AML-193 (cell line): ENCODE results near the gene PRKAB2.
"Not testable (repeated sequence)": the region's sequence is repeated elsewhere in the genome, so short reads cannot be mapped to it uniquely, and the experiment has no call there.

Experiments
- DNase-seq, 2 experiments: peaks; one replicate each; lab custom pipeline; 2025; lab: John Stamatoyannopoulos, UW

Gene PRKAB2

DNA sequence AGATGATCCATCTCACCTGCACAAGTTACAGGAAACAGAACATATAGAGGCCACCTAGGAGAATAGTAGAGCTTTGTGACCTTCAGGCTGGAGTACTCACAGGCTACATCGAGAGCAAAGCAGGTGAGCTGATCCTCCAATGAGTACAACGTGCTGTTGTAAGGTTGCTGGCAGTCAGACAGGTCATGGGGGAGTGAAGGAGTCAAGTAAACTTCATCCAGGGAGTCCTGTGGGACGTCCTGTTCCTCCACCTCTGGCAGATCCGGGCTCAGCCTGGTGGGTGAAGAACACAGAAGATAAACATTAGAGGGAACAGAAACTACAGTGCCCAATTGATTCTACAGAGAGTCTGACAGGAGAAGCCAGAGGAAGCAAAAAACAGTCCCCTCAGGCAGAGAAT, 62.5 kb downstream of the PRKAB2 start:
- no peak for DNase-seq

DNA sequence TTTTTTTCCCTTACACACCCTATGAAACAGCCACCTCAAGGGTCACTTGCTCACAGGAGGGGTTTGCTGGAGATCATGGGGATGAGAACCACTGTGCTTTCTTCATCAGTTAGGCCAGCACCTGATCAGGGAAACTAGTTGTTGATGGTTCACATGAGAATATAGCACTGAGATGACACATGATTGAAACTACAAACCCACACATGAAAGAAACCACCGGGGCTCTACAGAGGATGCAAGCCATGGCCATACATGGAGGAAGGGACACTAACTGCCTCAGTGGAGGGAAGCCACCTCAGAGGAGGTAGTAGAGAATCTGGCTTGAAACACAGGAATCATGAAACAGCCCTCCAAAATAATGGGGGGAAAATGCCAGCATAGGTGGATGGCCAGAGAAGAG, 63.2 kb downstream of the PRKAB2 start:
- no peak for DNase-seq

DNA sequence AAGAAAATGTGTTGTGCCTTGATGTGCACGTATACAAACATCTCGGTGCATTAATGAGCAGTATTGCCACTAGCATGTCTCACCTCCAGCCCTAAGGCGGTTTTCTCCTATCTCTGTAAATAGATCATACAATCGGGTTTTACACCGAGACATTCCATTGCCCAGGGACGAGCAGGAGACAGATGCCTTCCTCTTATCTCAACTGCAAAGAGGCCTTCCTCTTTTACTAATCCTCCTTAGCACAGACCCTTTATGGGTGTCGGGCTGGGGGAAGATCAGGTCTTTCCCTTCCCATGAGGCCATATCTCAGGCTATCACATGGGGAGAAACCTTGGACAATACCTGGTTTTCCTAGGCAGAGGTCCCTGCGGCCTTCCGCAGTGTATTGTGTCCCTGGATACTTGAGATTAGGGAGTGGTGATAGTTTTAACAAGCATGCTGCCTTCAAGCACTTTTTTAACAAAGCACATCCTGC, 65.8 kb downstream of the PRKAB2 start:
- DNase-seq: not testable (repeated sequence)

DNA sequence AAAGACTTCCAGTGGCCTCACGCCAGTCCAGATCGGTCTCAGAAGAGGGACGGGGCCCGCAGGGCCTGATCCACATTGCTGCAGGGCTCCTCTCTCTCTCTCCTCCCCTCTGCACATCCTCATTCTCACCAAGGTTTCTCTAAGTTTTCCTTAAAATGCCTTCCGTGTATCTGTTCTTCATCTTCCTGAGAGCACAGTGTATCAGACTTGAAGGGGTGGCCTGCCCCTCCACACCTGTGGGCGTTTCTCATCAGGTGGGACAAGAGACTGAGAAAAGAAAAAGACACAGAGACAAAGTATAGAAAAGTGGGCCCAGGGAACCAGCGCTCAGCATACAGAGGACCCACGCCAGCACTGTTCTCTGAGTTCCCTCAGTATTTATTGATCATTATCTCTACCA, 66.4 kb downstream of the PRKAB2 start:
- no peak for DNase-seq
